Midbrain (tissue), 1 donor: ENCODE results near the gene MPEG1.

ENCODE experiments used
- DNase-seq: peaks from one replicate; lab custom pipeline; 2025; lab: John Stamatoyannopoulos, UW

Gene MPEG1

DNA sequence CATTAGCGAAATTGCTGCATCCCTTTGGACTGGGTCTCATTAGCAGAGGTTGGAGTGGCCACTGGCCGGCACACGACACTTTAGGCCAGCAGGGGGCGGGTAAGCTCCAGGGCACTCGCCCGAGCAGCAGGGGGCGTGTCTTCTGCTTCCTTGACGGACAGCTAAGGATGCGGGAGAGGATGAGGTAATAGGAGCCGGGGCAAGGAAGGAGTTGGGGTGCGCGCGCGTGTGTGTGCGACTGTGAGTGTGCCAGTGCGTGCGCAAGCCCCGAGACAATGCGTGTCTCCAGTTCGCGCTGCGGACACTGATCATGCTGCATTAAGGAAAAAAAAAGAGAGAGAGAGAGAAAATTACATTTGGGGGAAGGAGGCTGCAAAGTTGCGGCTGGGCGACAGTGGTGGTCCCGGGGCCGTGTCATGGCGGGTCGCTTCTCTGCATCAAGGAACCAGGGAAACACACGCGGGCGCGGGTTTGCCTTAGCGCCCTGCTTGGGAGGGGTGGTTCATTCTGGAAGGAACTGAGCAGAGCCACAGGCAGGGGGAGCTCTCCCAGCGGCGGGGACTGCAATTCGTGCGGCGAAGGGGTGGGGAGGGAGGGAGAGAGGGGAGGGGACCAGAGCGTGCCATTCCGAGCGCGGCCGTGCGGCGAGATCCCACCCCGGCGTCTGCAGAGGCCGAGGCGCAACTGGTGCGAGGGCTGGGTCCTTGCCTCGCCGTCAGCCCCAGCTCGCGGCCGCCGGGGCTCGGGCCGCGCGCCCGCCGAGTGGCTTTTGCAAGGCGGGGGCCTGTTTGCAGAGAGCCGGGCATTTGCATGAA, 41.0 kb downstream of the MPEG1 start, which contains the start of gene DTX4:
DTX4 (plus strand) TSS at position 625 of the 815 bp plus-strand sequence. CDS start 464 bp downstream, outside the sequence.
- DNase-seq, result peak; percentile 90

DNA sequence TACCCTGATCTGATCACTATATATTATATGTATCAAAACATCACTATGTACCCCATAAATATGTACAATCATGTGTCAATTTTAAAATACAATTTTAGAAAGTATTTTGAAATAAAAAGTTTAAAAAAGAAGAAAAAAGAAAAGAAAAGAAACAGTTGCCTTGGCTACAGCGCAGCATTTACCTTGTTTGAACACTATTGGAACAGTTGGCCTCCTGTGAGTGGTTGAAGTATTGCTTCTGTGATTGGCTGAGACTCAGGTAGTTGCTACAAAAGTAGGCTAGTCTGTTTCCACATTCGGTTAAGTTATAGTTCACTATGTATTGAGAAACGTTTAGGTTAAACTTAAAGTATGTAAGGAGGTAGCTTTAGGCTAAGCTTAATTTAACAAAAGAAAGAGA, 48.7 kb downstream of the MPEG1 start:
- no peak for DNase-seq
